K562 (cell line): Measurements from ENCODE around the gene APELA. TPM values are rescaled to one million over a fixed set of nuclear protein-coding genes. Genes with fewer than 3 reads are reported as not detected.

Experiments used
- ATAC-seq: fragments of 200-7000 bp; cut with Tn5 transposase; 3 replicates; pipeline ENCODE4 v1.9.1; 2020; ENCODE audit warnings: moderate library complexity
- BruUV-seq: library from RNA; stranded (reverse); fragments of 400-500 nt; replicated peaks from 2 replicates; lab custom pipeline; 2021; lab: Mats Ljungman, UMichigan
- CTCF ChIA-PET: fragments of 300-600 bp; formaldehyde crosslinking; extraction: SDS; loops from one replicate; lab custom pipeline; 2021; ENCODE audit warnings: low intra/inter-chr PET ratio; lab: Yijun Ruan, JAX
- POLR2A ChIA-PET: fragments of 300-600, 350-650 bp; sonication (Branson Sonifier 250); formaldehyde crosslinking; extraction: SDS; loops from one replicate; lab custom pipeline; 2021; ENCODE audit warnings: antibody characterized with exemption, inconsistent platforms; lab: Yijun Ruan, JAX
- DNase-seq, 4 experiments: peaks; one replicate each; pipeline versions ENCODE4 v3.0.0 to v3.0.0-alpha.2; 2011 to 2018; ENCODE audit warnings: low spot score in 3 of 4, mixed read lengths in 3 of 4; ENCODE audit errors: extremely low read depth in 1 of 4
- FAIRE-seq: peaks from 2 replicates; lab custom pipeline; 2011; peaks lifted over from hg19 to GRCh38; lab: Jason Lieb, UNC
- H2AFZ ChIP-seq: 2 replicates; pipeline ENCODE4 v1.6.0; 2011; ENCODE audit warnings: low read depth, low read length, control low read depth, inconsistent platforms
- H3K27ac ChIP-seq: fragments of 200-600 bp; 3 replicates; pipeline ENCODE4 v1.8.0; 2011; ENCODE audit warnings: low read depth, mild to moderate bottlenecking, control low read depth, inconsistent platforms, low read length, moderate library complexity, mixed read lengths; ENCODE audit errors: extremely low read depth
- H3K27me3 ChIP-seq, 2 experiments: fragments of 300-600 bp in 1 of 2; 2 replicates in 1 of 2; 3 replicates in 1 of 2; pipeline versions ENCODE4 v1.6.0 to v1.8.0; 2011; ENCODE audit warnings: inconsistent platforms in 2 of 2, low read length in 2 of 2, mild to moderate bottlenecking in 1 of 2, mixed read lengths in 1 of 2, moderate library complexity in 1 of 2; ENCODE audit not compliant: control insufficient read depth in 2 of 2, insufficient read depth in 2 of 2
- H3K36me3 ChIP-seq: fragments of 300-600 bp; 3 replicates; pipeline ENCODE4 v1.8.0; 2011; ENCODE audit warnings: mild to moderate bottlenecking, low read length, inconsistent platforms; ENCODE audit not compliant: control insufficient read depth, insufficient read depth
- H3K4me1 ChIP-seq, 2 experiments: fragments of 200-600 bp in 1 of 2; replicated peaks in 1 of 2; 2 replicates in 1 of 2; 3 replicates in 1 of 2; pipeline versions ENCODE4 v1.5.1 to v1.8.0; 2011; ENCODE audit warnings: inconsistent platforms in 2 of 2, low read length in 2 of 2, mild to moderate bottlenecking in 1 of 2, mixed read lengths in 1 of 2, moderate library complexity in 1 of 2; ENCODE audit not compliant: control insufficient read depth in 2 of 2, insufficient read depth in 2 of 2
- H3K4me2 ChIP-seq: 2 replicates; pipeline ENCODE4 v1.6.1; 2011; ENCODE audit warnings: low read length, control low read depth, inconsistent platforms, mixed read lengths; ENCODE audit not compliant: insufficient read depth
- H3K4me3 ChIP-seq: fragments of 200-600 bp; sonication (generic), shearing (Covaris generic); 2 replicates; pipeline ENCODE4 v1.5.1; 2016; ENCODE audit warnings: control low read depth, inconsistent platforms
- H3K79me2 ChIP-seq: fragments of 200-600 bp; 3 replicates; pipeline ENCODE4 v1.8.0; 2011; ENCODE audit warnings: low read length, inconsistent platforms; ENCODE audit not compliant: control insufficient read depth, insufficient read depth
- H3K9ac ChIP-seq, 2 experiments: 2 replicates each; pipeline versions ENCODE4 v1.6.0 to v1.6.1; 2011; ENCODE audit warnings: low read depth in 2 of 2, low read length in 2 of 2, control low read depth in 1 of 2, inconsistent platforms in 1 of 2, mild to moderate bottlenecking in 1 of 2, mixed read lengths in 1 of 2; ENCODE audit not compliant: insufficient read depth in 1 of 2
- H3K9me1 ChIP-seq: one replicate; pipeline ENCODE4 v1.6.0; 2011; ENCODE audit warnings: inconsistent platforms, mild to moderate bottlenecking, low read length, moderate library complexity; ENCODE audit not compliant: control insufficient read depth, insufficient read depth
- H3K9me3 ChIP-seq: replicated peaks from 2 replicates; pipeline ENCODE4 v1.5.1; 2011; ENCODE audit warnings: low read depth, low read length, inconsistent platforms; ENCODE audit not compliant: control insufficient read depth, insufficient read depth
- H4K20me1 ChIP-seq: replicated peaks from 2 replicates; pipeline ENCODE4 v1.6.1; 2011; ENCODE audit warnings: low read length, inconsistent platforms, mixed read lengths; ENCODE audit not compliant: control insufficient read depth, insufficient read depth
- ARID2 ChIP-seq: fragments of 450-650 bp; IDR thresholded peaks from 2 replicates; pipeline ENCODE4 v1.6.1; 2017; ENCODE audit warnings: antibody characterized with exemption, mild to moderate bottlenecking
- ASH1L ChIP-seq: fragments of 450-650 bp; IDR thresholded peaks from 2 replicates; pipeline ENCODE4 v1.6.1; 2018; ENCODE audit warnings: borderline replicate concordance, mild to moderate bottlenecking, low read depth; ENCODE audit not compliant: partially characterized antibody
- CHCHD3 ChIP-seq: fragments of 250-450 bp; sonication (Bioruptor Pico); IDR thresholded peaks from 2 replicates; pipeline ENCODE4 v2.1.2; 2022; ENCODE audit warnings: mild to moderate bottlenecking
- COPS2 ChIP-seq: fragments of 450-650 bp; conservative IDR thresholded peaks from 2 replicates; pipeline ENCODE4 v1.6.1; 2016; ENCODE audit warnings: mild to moderate bottlenecking, moderate library complexity
- CREM ChIP-seq: IDR thresholded peaks from 2 replicates; pipeline ENCODE4 v1.6.1; 2014; ENCODE audit warnings: antibody characterized with exemption, low read depth
- DLX4 ChIP-seq: fragments of 250-450 bp; sonication (Bioruptor Pico); IDR thresholded peaks from 2 replicates; pipeline ENCODE4 v1.6.1; 2021; ENCODE audit warnings: mild to moderate bottlenecking
- GATA2 ChIP-seq: sonication (generic); formaldehyde crosslinking; IDR thresholded peaks from 2 replicates; pipeline ENCODE4 v1.4.0; 2020; ENCODE audit warnings: mild to moderate bottlenecking, missing genetic modification reagents
- MITF ChIP-seq: IDR thresholded peaks from 2 replicates; pipeline ENCODE4 v1.6.1; 2014; ENCODE audit warnings: antibody characterized with exemption
- NFIX ChIP-seq: fragments of 250-450 bp; sonication (Bioruptor Pico); IDR thresholded peaks from 2 replicates; pipeline ENCODE4 v1.4.0; 2020; ENCODE audit warnings: low read depth, mild to moderate bottlenecking, moderate library complexity
- SRSF3 ChIP-seq: fragments of 200-400 bp; formaldehyde crosslinking; IDR thresholded peaks from 2 replicates; pipeline ENCODE4 v1.6.1; 2016; ENCODE audit warnings: mild to moderate bottlenecking, low read length, moderate library complexity; ENCODE audit not compliant: insufficient read depth
- TSHZ1 ChIP-seq: fragments of 250-450 bp; sonication (Bioruptor Pico); IDR thresholded peaks from 2 replicates; pipeline ENCODE4 v1.4.0; 2020; ENCODE audit warnings: mild to moderate bottlenecking, moderate library complexity
- ZBTB1 ChIP-seq: sonication (generic); formaldehyde crosslinking; IDR thresholded peaks from 2 replicates; pipeline ENCODE4 v1.8.1; 2023; ENCODE audit warnings: missing genetic modification reagents, low read depth, mild to moderate bottlenecking, borderline replicate concordance
- ZBTB26 ChIP-seq: fragments of 450-650 bp; formaldehyde crosslinking; IDR thresholded peaks from 2 replicates; pipeline ENCODE4 v1.4.0; 2022; ENCODE audit warnings: missing genetic modification characterization
- ZNF121 ChIP-seq: sonication (generic); formaldehyde crosslinking; conservative IDR thresholded peaks from 2 replicates; pipeline ENCODE4 v1.8.0; 2022; ENCODE audit warnings: missing genetic modification reagents
- ZNF175 ChIP-seq: fragments of 200-800 bp; sonication (Bioruptor generic); IDR thresholded peaks from 2 replicates; pipeline ENCODE4 v1.6.1; 2016; ENCODE audit warnings: low read depth, mild to moderate bottlenecking, missing genetic modification characterization, missing compliant biosample characterization
- ZNF23 ChIP-seq: fragments of 250-450 bp; sonication (Bioruptor Pico); IDR thresholded peaks from 2 replicates; pipeline ENCODE4 v1.4.0; 2020; ENCODE audit warnings: mild to moderate bottlenecking
- WGBS: fragments of 100-300 bp; shearing (Covaris generic); methylation state at CpG from one replicate; pipeline ENCODE4 v1.1.6; 2016; ENCODE audit warnings: low coverage, mixed read lengths; ENCODE audit not compliant: insufficient coverage; ENCODE audit errors: missing lambda C conversion rate; 5-methylcytosine and 5-hydroxymethylcytosine counted together
- in situ Hi-C: fragments of 300-500 bp; cut with MboI; formaldehyde crosslinking; loops from 4 replicates; pipeline ENCODE4 v1.15.0; 2018; ENCODE audit warnings: inconsistent platforms, mixed read lengths
- intact Hi-C: fragments of 100-400 bp; cut with micrococcal nuclease; formaldehyde crosslinking; loops from 2 replicates; pipeline ENCODE4 v1.14.2; 2022
- polyA plus RNA-seq, 8 experiments: library from polyadenylated mRNA; depleted of rRNA in 4 of 8; stranded (reverse) in 5 of 8; unstranded in 3 of 8; fragments of >200 nt; fragmentation: Nextera tagmentation in 2 of 8; fragmentation: Illumina TruSeq in 1 of 8; extraction: Ambion mirVana in 2 of 8; extraction: Trizol in 1 of 8; gene quantifications; 2 replicates each; pipeline versions ENCODE4 v1.2.1 to v1.2.3, GENCODE V29; 2011 to 2014; ENCODE audit warnings: inconsistent platforms in 1 of 8, missing spikeins in 1 of 8
- total RNA-seq, 7 experiments: library from RNA; depleted of rRNA in 6 of 7; stranded (reverse); fragments of >200 nt in 6 of 7; fragmentation: Illumina TruSeq in 2 of 7; extraction: Trizol in 2 of 7; gene quantifications; 2 replicates each; pipeline versions ENCODE4 v1.2.1 to v1.2.3, GENCODE V29; 2011 to 2021; ENCODE audit warnings: low replicate concordance in 1 of 7

APELA gene
- total and polyA plus RNA-seq, 9 of the 15 experiments (the other 6 are each of a cell fraction or from before 2014, with no cell fraction given): not detected

- TF ChIP-seq ARID2 (no peak), ZNF121 (CRISPR knock-in tag) (no peak), GATA2 (no peak), ZNF23 (CRISPR knock-in tag) (no peak), CHCHD3 (CRISPR knock-in tag) (no peak), ASH1L (no peak)
Observed at GRCh38 chr4:164904941-164905340, 28.0 kb downstream of the APELA start (continued).

- no peak overlapping the region for H3K27ac ChIP-seq
- POLR2A ChIA-PET: no interaction called here
- no peak for ATAC-seq
- TF ChIP-seq CREM: no peak
- TF ChIP-seq SRSF3: no peak
- TF ChIP-seq ZBTB26 (CRISPR knock-in tag): no peak
- no peak for TF ChIP-seq ZNF175 (CRISPR knock-in tag)
- no peak for TF ChIP-seq ZBTB1
- TF ChIP-seq MITF: no peak
- TF ChIP-seq DLX4 (CRISPR knock-in tag): no peak
- TF ChIP-seq TSHZ1: no peak
- TF ChIP-seq COPS2: no peak
- no peak for TF ChIP-seq NFIX
Observed at GRCh38 chr4:164906368-164906767, 29.4 kb downstream of the APELA start.

More at GRCh38 chr4:164906368-164906767, 29.4 kb downstream of the APELA start:
- FAIRE-seq: no peak
- no peaks in the 10 kb centered on the region for H3K36me3 ChIP-seq
- in situ Hi-C loops: no loop called here
- BruUV-seq: no TSS peak
- H3K4me1 ChIP-seq: no peaks in the 10 kb centered on the region
- no peak overlapping the region for H3K9ac ChIP-seq
- CTCF ChIA-PET: no interaction called here
- H4K20me1 ChIP-seq: no peaks in the 10 kb centered on the region
- H3K4me3 ChIP-seq: no peak overlapping the region
- H3K9me3 ChIP-seq: no peaks in the 10 kb centered on the region
- no peak overlapping the region for H3K4me2 ChIP-seq
- 2% methylated on average over 3 of the region's 3 CpGs for WGBS
- intact Hi-C loops: no loop called here
- DNase-seq: no peak
- no peaks in the 10 kb centered on the region for H3K79me2 ChIP-seq
- peaks cover 0 to 8% of the 10 kb centered on the region in 2 experiments; a peak in 1 of 5 replicates for H3K27me3 ChIP-seq
- H3K9me1 ChIP-seq: no peaks in the 10 kb centered on the region
- no peak overlapping the region for H2AFZ ChIP-seq
